Transverse colon (tissue), 4 donors: ENCODE measurements around the gene FKBP1A.

Experiments
- EP300 ChIP-seq: sonication (generic); formaldehyde crosslinking; IDR thresholded peaks from one replicate; pipeline ENCODE4 v1.6.1; 2017; ENCODE audit warnings: antibody characterized with exemption, low read depth
- POLR2A ChIP-seq: fragments of 450-650 bp; IDR thresholded peaks from one replicate; pipeline ENCODE4 v1.6.1; 2016; ENCODE audit warnings: antibody characterized with exemption, mild to moderate bottlenecking, moderate library complexity
- POLR2AphosphoS5 ChIP-seq, 3 donors: sonication (generic); formaldehyde crosslinking; IDR thresholded peaks; one replicate each; pipeline ENCODE4 v1.6.1; 2016; ENCODE audit warnings: antibody characterized with exemption in 3 of 3
- TF ChIP-seq, protein P1 (sequence below), 5 experiments: fragments of 200-600 bp in 3 of 5; fragments of 450-650 bp in 2 of 5; sonication (generic) in 3 of 5; IDR thresholded peaks; 1 replicate in 2 of 5; 2 replicates in 3 of 5; pipeline ENCODE4 v1.5.1; 2016 to 2017; ENCODE audit warnings: antibody characterized with exemption in 5 of 5, inconsistent platforms in 3 of 5, mild to moderate bottlenecking in 2 of 5, moderate library complexity in 1 of 5

DNA sequence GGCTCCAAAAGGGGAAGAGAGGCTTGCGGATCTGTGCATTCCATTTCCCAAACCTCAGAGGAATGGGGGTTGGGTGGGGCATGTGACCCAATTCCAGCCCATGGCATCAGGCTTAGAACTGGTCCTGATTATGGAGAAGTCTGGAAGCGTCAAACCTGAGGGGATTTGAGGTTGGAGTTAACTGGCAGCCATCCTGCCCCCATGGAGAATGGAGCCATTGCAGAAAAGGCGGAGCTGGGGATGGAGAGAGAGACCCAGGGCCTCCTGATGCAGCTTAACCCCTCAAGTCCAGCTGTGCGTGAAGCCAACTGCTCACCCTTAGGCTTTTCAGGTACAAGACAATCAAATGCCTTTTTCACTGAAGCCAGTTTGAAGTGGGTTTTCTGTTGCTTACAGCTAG is 54.1 kb downstream of the FKBP1A start:
- TF ChIP-seq POLR2AphosphoS5 (IDR thresholded peaks at IDR 0.05) = no peak
- TF ChIP-seq, protein P1, sequence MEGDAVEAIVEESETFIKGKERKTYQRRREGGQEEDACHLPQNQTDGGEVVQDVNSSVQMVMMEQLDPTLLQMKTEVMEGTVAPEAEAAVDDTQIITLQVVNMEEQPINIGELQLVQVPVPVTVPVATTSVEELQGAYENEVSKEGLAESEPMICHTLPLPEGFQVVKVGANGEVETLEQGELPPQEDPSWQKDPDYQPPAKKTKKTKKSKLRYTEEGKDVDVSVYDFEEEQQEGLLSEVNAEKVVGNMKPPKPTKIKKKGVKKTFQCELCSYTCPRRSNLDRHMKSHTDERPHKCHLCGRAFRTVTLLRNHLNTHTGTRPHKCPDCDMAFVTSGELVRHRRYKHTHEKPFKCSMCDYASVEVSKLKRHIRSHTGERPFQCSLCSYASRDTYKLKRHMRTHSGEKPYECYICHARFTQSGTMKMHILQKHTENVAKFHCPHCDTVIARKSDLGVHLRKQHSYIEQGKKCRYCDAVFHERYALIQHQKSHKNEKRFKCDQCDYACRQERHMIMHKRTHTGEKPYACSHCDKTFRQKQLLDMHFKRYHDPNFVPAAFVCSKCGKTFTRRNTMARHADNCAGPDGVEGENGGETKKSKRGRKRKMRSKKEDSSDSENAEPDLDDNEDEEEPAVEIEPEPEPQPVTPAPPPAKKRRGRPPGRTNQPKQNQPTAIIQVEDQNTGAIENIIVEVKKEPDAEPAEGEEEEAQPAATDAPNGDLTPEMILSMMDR (IDR thresholded peaks at IDR 0.05) = no peak
- no peak for TF ChIP-seq EP300
- TF ChIP-seq POLR2A = no peak
